ENCODE data around the gene BEGAIN. TPM values are rescaled to one million over a fixed set of nuclear protein-coding genes. Genes with fewer than 3 reads are reported as not detected.

Gene BEGAIN
- total and polyA plus RNA-seq, 2 of the 8 experiments (the other 6 are each of a cell fraction or from before 2014, with no cell fraction given) = 2.9 to 3.0 TPM

DNA sequence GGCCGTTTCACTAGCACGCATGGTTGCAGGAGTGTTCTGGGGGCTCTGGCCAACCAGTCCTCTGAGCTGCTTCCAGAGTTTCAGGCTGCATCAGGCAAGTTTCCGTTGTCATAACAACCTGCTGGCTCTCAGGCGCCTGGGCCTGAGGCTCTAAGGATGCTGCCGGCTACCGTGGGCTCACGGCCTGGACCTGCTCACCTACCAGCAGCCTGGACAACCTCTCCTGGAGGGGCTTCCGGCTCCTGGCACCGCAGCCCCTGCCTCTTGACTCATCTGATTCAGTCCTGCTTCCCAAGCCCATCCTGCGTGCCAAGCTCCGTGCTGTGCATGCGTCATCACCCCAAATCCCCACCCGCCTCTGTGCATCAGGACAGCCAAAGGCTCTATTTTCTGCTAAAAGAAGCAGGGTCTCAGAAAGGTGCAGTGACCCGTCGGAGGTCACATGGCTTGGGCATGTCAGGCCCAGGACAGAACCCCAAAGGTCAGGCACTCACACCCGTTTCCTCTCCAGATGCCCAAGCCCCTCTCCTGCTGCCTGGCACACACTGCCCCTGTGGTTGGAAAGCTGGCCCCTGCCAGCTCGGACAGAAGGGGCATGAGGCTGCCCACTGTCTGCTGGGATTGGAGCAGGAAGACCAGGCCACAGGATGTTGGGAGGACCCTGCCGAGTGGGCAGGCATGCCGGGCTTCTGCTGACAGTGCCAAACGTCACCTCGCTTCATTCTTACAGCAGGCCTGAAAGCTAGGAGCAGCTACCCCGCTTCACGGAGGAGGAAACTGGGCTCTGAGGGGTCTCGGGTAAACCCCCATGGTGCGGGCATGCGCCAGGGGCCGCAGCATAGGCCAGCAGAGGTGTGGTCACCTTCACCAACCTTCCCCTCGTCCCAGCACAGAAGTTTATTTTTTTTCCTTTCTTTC is 5.7 kb downstream of the BEGAIN start:
- no peaks in the 10 kb centered on the region for H3K9me3 ChIP-seq (ENCODE audit: insufficient read depth in 2 of 2, low read depth in 1 of 2, low read length in 1 of 2)
- ChIA-PET CTCF (ENCODE audit: partially characterized antibody) (interaction anchor here (1.0 to 1.7 kb wide), 2 partner anchors 57 to 73 kb away, joined by 3 to 5 read pairs; no protein-coding TSS in a partner anchor), POLR2A (ENCODE audit: partially characterized antibody) (no interaction called here)
- H2AFZ ChIP-seq (ENCODE audit: low read length) = no peak overlapping the region
- H2BK120ac ChIP-seq (replicated peaks; ENCODE audit: low read depth, low read length) = no peak overlapping the region
- no peak overlapping the region for H3K18ac ChIP-seq (ENCODE audit: extremely low read depth, low read length)
- WGBS, 2 experiments (ENCODE audit: extremely low coverage in 1 of 2, insufficient coverage in 1 of 2, insufficient read length in 1 of 2, insufficient replicate concordance in 2 of 2, low coverage in 1 of 2, low lambda C conversion rate in 2 of 2, missing lambda C conversion rate in 1 of 2) = 83% methylated on average over 28 of the region's 28 CpGs; no CpG with 5 or more reads in 1 of the 2 experiments
- H2BK5ac ChIP-seq (ENCODE audit: low read depth, low read length) = no peak overlapping the region
- TF ChIP-seq, protein P1, sequence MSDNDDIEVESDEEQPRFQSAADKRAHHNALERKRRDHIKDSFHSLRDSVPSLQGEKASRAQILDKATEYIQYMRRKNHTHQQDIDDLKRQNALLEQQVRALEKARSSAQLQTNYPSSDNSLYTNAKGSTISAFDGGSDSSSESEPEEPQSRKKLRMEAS (IDR thresholded peaks at IDR 0.05) = no peak
- no peak for TF ChIP-seq SP2 (IDR thresholded peaks at IDR 0.05; ENCODE audit: low read length)
- TF ChIP-seq CREB1 (IDR thresholded peaks at IDR 0.05) = no peak
- no peak for TF ChIP-seq YY1 (IDR thresholded peaks at IDR 0.05; ENCODE audit: low read depth, low read length)
- no peak for TF ChIP-seq SAP30 (IDR thresholded peaks at IDR 0.05; ENCODE audit: insufficient read depth, insufficient replicate concordance, low read length)
- TF ChIP-seq GTF2F1 (IDR thresholded peaks at IDR 0.05; ENCODE audit: borderline replicate concordance, low read depth, low read length) = no peak
- no peak for TF ChIP-seq POU5F1 (IDR thresholded peaks at IDR 0.05; ENCODE audit: low read depth, low read length)
- H3K79me2 ChIP-seq (ENCODE audit: control insufficient read depth in 1 of 2, insufficient read depth in 2 of 2, low read length in 2 of 2) = no peaks in the 10 kb centered on the region
- H3K36me3 ChIP-seq (ENCODE audit: control insufficient read depth in 2 of 4, insufficient read depth in 4 of 4, low read length in 3 of 4) = no peaks in the 10 kb centered on the region
- H3K14ac ChIP-seq (ENCODE audit: insufficient read length) = no peak overlapping the region
- H2AK5ac ChIP-seq (ENCODE audit: low read depth, low read length) = no peak overlapping the region
- H4K20me1 ChIP-seq (replicated peaks in 1 of 2; ENCODE audit: control insufficient read depth in 1 of 2, insufficient read depth in 2 of 2, low read length in 2 of 2) = no peaks in the 10 kb centered on the region
- H3K9ac ChIP-seq (replicated peaks in 1 of 4; ENCODE audit: extremely low read depth in 1 of 4, low read depth in 3 of 4, low read length in 3 of 4) = no peak overlapping the region
- H2BK20ac ChIP-seq (ENCODE audit: low read length) = no peak overlapping the region
- H2BK15ac ChIP-seq (ENCODE audit: low read length) = no peak overlapping the region
- H3K79me1 ChIP-seq (ENCODE audit: low read depth, low read length) = no peaks in the 10 kb centered on the region
- peak overlapping the region; percentile 17; the same call in 1 of the 2 replicates for H4K8ac ChIP-seq (ENCODE audit: extremely low read depth, insufficient read depth, low read length)
- H3K23me2 ChIP-seq (ENCODE audit: low read depth, low read length) = peaks cover 2% of the 10 kb centered on the region; the same call in 1 of the 2 replicates
- H3K27ac ChIP-seq (ENCODE audit: low read depth, low read length) = no peak overlapping the region
- H4K91ac ChIP-seq (replicated peaks; ENCODE audit: insufficient read length, low read length) = peak overlapping the region; percentile 49
- no peak overlapping the region for H2BK12ac ChIP-seq (ENCODE audit: low read depth, low read length)
- DNase-seq (ENCODE audit: low read depth in 1 of 2, low spot score in 2 of 2) (no peak), FAIRE-seq (no peak)
- no peak overlapping the region for H3K23ac ChIP-seq (ENCODE audit: insufficient read length)
- peaks cover 0 to 4% (median 0%) of the 10 kb centered on the region in 4 experiments; a peak in 2 of 7 replicates for H3K4me1 ChIP-seq (replicated peaks in 1 of 4; ENCODE audit: control insufficient read depth in 3 of 4, insufficient read depth in 4 of 4, low read length in 3 of 4)
- H4K5ac ChIP-seq (ENCODE audit: insufficient read length, low read depth, low read length) = no peak overlapping the region
- H3K4me3 ChIP-seq (ENCODE audit: extremely low read depth in 1 of 4, insufficient read depth in 2 of 4, low read depth in 3 of 4, low read length in 4 of 4) = no peak overlapping the region
- H3K4ac ChIP-seq (replicated peaks; ENCODE audit: insufficient read length, low read depth, low read length) = no peak overlapping the region
- no peak overlapping the region for H3K4me2 ChIP-seq (ENCODE audit: insufficient read depth in 1 of 2, low read depth in 2 of 2, low read length in 2 of 2)
- H3K27me3 ChIP-seq (replicated peaks in 1 of 4; ENCODE audit: control insufficient read depth in 3 of 4, extremely low read depth in 1 of 4, insufficient read depth in 3 of 4, low read length in 3 of 4) = peaks cover 10 to 16% (median 13%) of the 10 kb centered on the region in 4 experiments
- no peak overlapping the region for H3K56ac ChIP-seq (replicated peaks; ENCODE audit: insufficient read length, low read depth, low read length)

All from H1 (cell line).